Hepatocyte (in vitro differentiated cells): Measurements from ENCODE around the gene KRTAP4-9. TPM values are rescaled to one million over a fixed set of nuclear protein-coding genes. Genes with fewer than 3 reads are reported as not detected.

Experiments used
- DNase-seq: peaks from one replicate; pipeline ENCODE4 v3.0.0-alpha.2; 2016; ENCODE audit warnings: low spot score
- H2AFZ ChIP-seq: fragments of 200-600 bp; sonication (generic); 2 replicates; pipeline ENCODE4 v1.6.0; 2016; ENCODE audit warnings: antibody characterized with exemption, mild to moderate bottlenecking
- H3K27ac ChIP-seq: fragments of 200-600 bp; sonication (generic); 2 replicates; pipeline ENCODE4 v1.5.1; 2016; ENCODE audit warnings: mild to moderate bottlenecking
- H3K27me3 ChIP-seq: fragments of 200-600 bp; sonication (generic); 2 replicates; pipeline ENCODE4 v1.6.1; 2016
- H3K36me3 ChIP-seq: fragments of 200-600 bp; sonication (generic); replicated peaks from 2 replicates; pipeline ENCODE4 v1.5.1; 2016; ENCODE audit warnings: low read depth; ENCODE audit not compliant: insufficient read depth
- H3K4me1 ChIP-seq: fragments of 200-600 bp; sonication (generic); 2 replicates; pipeline ENCODE4 v1.5.1; 2016; ENCODE audit warnings: mild to moderate bottlenecking, moderate library complexity; ENCODE audit not compliant: insufficient read depth
- H3K4me2 ChIP-seq: fragments of 200-600 bp; sonication (generic); 2 replicates; pipeline ENCODE4 v1.6.0; 2016
- H3K4me3 ChIP-seq: fragments of 200-600 bp; sonication (generic); 2 replicates; pipeline ENCODE4 v1.5.1; 2016; ENCODE audit warnings: mild to moderate bottlenecking
- H3K79me2 ChIP-seq: fragments of 200-600 bp; sonication (generic); 2 replicates; pipeline ENCODE4 v1.6.0; 2017; ENCODE audit warnings: mild to moderate bottlenecking
- H3K9me2 ChIP-seq: fragments of 200-600 bp; sonication (generic); replicated peaks from 2 replicates; pipeline ENCODE4 v1.6.0; 2017; ENCODE audit warnings: mild to moderate bottlenecking; ENCODE audit not compliant: insufficient read depth
- H3K9me3 ChIP-seq: fragments of 200-600 bp; sonication (generic); 2 replicates; pipeline ENCODE4 v1.5.1; 2016; ENCODE audit warnings: low read depth, mild to moderate bottlenecking
- H4K20me1 ChIP-seq: fragments of 200-600 bp; sonication (generic); 2 replicates; pipeline ENCODE4 v1.6.0; 2016; ENCODE audit warnings: mild to moderate bottlenecking; ENCODE audit not compliant: insufficient read depth, poor library complexity, severe bottlenecking
- EZH2 ChIP-seq: fragments of 200-600 bp; sonication (generic); IDR thresholded peaks from 2 replicates; pipeline ENCODE4 v1.6.1; 2016; ENCODE audit warnings: antibody characterized with exemption, mild to moderate bottlenecking, borderline replicate concordance
- EZH2phosphoT487 ChIP-seq: fragments of 200-600 bp; sonication (generic); IDR thresholded peaks from one replicate; pipeline ENCODE4 v1.6.1; 2018; ENCODE audit warnings: antibody characterized with exemption, mild to moderate bottlenecking, low read depth, moderate library complexity; ENCODE audit not compliant: unreplicated experiment, severe bottlenecking
- WGBS: methylation state at CpG from one replicate; pipeline ENCODE4 v1.1.6; 2016; ENCODE audit warnings: low lambda C conversion rate; ENCODE audit errors: missing lambda C conversion rate; 5-methylcytosine and 5-hydroxymethylcytosine counted together
- polyA plus RNA-seq: library from polyadenylated mRNA; unstranded; fragments of >200 nt; fragmentation: Nextera tagmentation; extraction: Ambion mirVana; gene quantifications from 2 replicates; pipeline ENCODE4 v1.2.1, GENCODE V29; 2016
- total RNA-seq: library from RNA; depleted of rRNA; stranded (reverse); fragments of >200 nt; gene quantifications from 2 replicates; pipeline ENCODE4 v1.2.3, GENCODE V29; 2014
- TF ChIP-seq, protein P1 (sequence below): fragments of 200-600 bp; sonication (generic); IDR thresholded peaks from 2 replicates; pipeline ENCODE4 v1.5.1; 2016; ENCODE audit warnings: antibody characterized with exemption, mild to moderate bottlenecking; ENCODE audit not compliant: poor library complexity

KRTAP4-9 gene
- total and polyA plus RNA-seq, 2 experiments from 2014 or later, result not detected

GRCh38 chr17:41149652-41149985 is 44.4 kb downstream of the KRTAP4-9 start, which contains the start of gene KRTAP4-5:
KRTAP4-5 (minus strand) TSS chr17:41149825; CDS start chr17:41149767, 58 bp downstream.
- WGBS, result 95% methylated on average over 2 of the region's 2 CpGs
- H3K4me1 ChIP-seq, result peaks cover 7% of the 10 kb centered on the region

GRCh38 chr17:41150026-41150425 is 44.8 kb downstream of the KRTAP4-9 start:
- Histone ChIP-seq H3K79me2 (no peaks in the 10 kb centered on the region), H3K36me3 (no peaks in the 10 kb centered on the region), H3K4me2 (no peak overlapping the region), H3K27me3 (peaks cover 2% of the 10 kb centered on the region), H3K9me3 (no peaks in the 10 kb centered on the region), H4K20me1 (no peaks in the 10 kb centered on the region), H3K4me3 (no peak overlapping the region), H3K27ac (no peak overlapping the region), H3K4me1 (peaks cover 7% of the 10 kb centered on the region), H2AFZ (no peak overlapping the region), H3K9me2 (no peaks in the 10 kb centered on the region)
- no peak for DNase-seq
- 87% methylated on average over 4 of the region's 4 CpGs for WGBS
- TF ChIP-seq EZH2, result no peak
- TF ChIP-seq EZH2phosphoT487, result no peak
- TF ChIP-seq, protein P1, sequence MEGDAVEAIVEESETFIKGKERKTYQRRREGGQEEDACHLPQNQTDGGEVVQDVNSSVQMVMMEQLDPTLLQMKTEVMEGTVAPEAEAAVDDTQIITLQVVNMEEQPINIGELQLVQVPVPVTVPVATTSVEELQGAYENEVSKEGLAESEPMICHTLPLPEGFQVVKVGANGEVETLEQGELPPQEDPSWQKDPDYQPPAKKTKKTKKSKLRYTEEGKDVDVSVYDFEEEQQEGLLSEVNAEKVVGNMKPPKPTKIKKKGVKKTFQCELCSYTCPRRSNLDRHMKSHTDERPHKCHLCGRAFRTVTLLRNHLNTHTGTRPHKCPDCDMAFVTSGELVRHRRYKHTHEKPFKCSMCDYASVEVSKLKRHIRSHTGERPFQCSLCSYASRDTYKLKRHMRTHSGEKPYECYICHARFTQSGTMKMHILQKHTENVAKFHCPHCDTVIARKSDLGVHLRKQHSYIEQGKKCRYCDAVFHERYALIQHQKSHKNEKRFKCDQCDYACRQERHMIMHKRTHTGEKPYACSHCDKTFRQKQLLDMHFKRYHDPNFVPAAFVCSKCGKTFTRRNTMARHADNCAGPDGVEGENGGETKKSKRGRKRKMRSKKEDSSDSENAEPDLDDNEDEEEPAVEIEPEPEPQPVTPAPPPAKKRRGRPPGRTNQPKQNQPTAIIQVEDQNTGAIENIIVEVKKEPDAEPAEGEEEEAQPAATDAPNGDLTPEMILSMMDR, result no peak

More at GRCh38 chr17:41149652-41149985, 44.4 kb downstream of the KRTAP4-9 start, which contains the start of gene KRTAP4-5:
- Histone ChIP-seq H3K4me3 (no peak within 1 kb of the TSS), H3K27me3 (peaks cover 2% of the 10 kb centered on the region), H3K27ac (no peak within 1 kb of the TSS), H3K4me2 (no peak within 1 kb of the TSS), H3K79me2 (no peaks in the 10 kb centered on the region), H2AFZ (no peak within 1 kb of the TSS), H3K9me2 (no peaks in the 10 kb centered on the region), H4K20me1 (no peaks in the 10 kb centered on the region), H3K36me3 (no peaks in the 10 kb centered on the region), H3K9me3 (no peaks in the 10 kb centered on the region)
- DNase-seq, result no peak
- no peak for TF ChIP-seq EZH2phosphoT487
- TF ChIP-seq EZH2, result no peak
- TF ChIP-seq, protein P1, result no peak

GRCh38 chr17:41151525-41151924 is 46.3 kb downstream of the KRTAP4-9 start:
- Histone ChIP-seq H3K4me2 (no peak overlapping the region), H3K79me2 (no peaks in the 10 kb centered on the region), H4K20me1 (no peaks in the 10 kb centered on the region), H3K9me2 (no peaks in the 10 kb centered on the region), H2AFZ (no peak overlapping the region), H3K27me3 (peaks cover 2% of the 10 kb centered on the region), H3K4me1 (peaks cover 7% of the 10 kb centered on the region), H3K4me3 (no peak overlapping the region), H3K9me3 (no peaks in the 10 kb centered on the region), H3K27ac (no peak overlapping the region), H3K36me3 (no peaks in the 10 kb centered on the region)
- DNase-seq, result no peak
- 92% methylated on average over 2 of the region's 2 CpGs for WGBS
- TF ChIP-seq, protein P1, result no peak
- TF ChIP-seq EZH2phosphoT487, result no peak
- no peak for TF ChIP-seq EZH2

DNA sequence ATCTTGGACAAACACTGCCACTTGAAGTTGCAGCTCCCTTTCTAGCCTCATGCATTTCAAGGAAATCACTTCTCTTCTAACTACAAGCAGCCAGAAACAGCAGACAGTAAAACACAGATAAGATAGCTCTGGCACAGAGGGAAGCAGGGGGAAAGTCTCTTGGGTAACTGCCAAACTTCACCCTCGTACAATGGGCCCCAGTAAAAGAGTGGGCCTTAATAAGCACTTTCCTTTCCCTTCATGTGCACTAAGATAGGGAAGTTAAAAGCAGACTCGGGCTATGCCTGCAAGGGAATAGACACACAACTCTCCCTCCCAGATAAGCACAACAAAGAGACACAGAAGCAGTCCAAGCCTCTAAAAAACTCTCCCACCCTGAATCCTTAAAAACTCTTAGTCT is 48.7 kb downstream of the KRTAP4-9 start:
- Histone ChIP-seq H3K36me3 (no peaks in the 10 kb centered on the region), H2AFZ (no peak overlapping the region), H3K9me3 (no peaks in the 10 kb centered on the region), H4K20me1 (no peaks in the 10 kb centered on the region), H3K9me2 (no peaks in the 10 kb centered on the region), H3K79me2 (no peaks in the 10 kb centered on the region), H3K27ac (no peak overlapping the region), H3K4me1 (peaks cover 7% of the 10 kb centered on the region), H3K4me2 (no peak overlapping the region), H3K4me3 (no peak overlapping the region), H3K27me3 (peaks cover 2% of the 10 kb centered on the region)
- TF ChIP-seq, protein P1, result no peak
- TF ChIP-seq EZH2 (no peak), EZH2phosphoT487 (no peak)
- peak; percentile 11 for DNase-seq
- 15% methylated on average over 2 of the region's 2 CpGs for WGBS
